GM21723 (cell line): ENCODE data around the gene SERPINB8.
A peak's percentile ranks its signal among the peaks of the same experiment; 100 is the strongest.
"Not testable (repeated sequence)": the region's sequence is repeated elsewhere in the genome, so short reads cannot be mapped to it uniquely, and the experiment has no call there.

Experiments used
- ATAC-seq: cut with Tn5 transposase; IDR thresholded peaks from one replicate; pipeline ENCODE4 v1.9.1; 2021; ENCODE audit warnings: mild to moderate bottlenecking, moderate library complexity; ENCODE audit not compliant: unreplicated experiment

SERPINB8 gene

GRCh38 chr18:63969942-63970808 lies at the start of gene SERPINB8:
Gene SERPINB8, plus strand, starts transcription at chr18:63970081. Its CDS starts 8,228 bp downstream, at chr18:63978309.
- peak; percentile 95 for ATAC-seq

DNA sequence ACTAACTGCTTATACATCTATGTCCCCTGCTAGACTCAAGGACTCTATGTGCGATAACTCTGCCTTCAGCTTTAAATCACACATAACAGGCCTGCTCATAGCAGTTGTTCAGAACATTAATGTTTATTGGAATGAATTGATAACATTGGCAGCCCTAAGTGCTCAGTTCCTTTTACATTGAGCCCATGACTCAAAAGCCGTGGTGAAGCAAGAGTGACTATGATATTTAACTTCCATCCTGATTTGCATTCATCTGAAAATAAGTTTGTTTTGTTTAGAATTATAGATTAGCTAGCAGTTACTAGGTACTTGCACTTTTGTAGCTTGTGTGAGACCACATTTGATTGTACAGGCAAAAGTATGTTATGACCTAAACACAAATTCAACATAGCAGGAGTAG lies 47.8 kb upstream of the SERPINB8 start:
- ATAC-seq = no peak

DNA sequence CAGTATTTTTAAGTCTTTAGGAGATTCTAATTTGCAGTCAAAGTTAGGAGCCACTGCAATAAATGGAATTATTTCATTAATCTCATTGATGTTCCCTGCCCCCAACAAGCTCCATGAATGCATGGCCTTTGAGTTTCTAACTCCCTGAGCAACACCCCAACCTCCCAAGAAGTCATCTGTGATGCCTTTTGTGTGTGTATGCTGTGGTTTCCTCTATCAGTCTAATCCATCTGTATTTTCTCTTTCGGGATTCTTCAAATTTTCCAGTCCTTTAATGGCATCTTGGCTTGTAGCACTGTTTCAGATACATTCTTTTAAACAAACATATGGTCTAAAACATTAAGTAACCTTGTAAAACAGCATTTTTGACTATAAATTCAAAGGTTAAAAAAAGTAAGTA lies 45.3 kb upstream of the SERPINB8 start:
- no peak for ATAC-seq

DNA sequence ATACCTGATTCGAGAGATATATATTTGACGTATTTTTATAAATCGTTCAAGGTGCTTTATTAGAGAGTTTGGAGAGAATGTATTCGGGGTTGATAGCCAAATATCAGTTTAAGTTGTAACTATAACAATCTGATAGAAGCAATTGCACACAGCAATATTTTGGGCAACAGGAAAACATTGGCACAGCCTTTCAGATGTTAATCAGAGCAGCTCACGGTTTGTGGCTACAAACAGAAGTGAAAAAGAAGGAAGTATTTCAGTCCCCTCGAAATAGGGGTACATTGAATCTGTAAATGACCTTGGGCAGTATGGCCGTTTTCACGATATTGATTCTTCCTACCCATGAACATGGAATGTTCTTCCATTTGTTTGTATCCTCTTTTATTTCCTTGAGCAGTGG lies 41.5 kb upstream of the SERPINB8 start:
- ATAC-seq = no peak

DNA sequence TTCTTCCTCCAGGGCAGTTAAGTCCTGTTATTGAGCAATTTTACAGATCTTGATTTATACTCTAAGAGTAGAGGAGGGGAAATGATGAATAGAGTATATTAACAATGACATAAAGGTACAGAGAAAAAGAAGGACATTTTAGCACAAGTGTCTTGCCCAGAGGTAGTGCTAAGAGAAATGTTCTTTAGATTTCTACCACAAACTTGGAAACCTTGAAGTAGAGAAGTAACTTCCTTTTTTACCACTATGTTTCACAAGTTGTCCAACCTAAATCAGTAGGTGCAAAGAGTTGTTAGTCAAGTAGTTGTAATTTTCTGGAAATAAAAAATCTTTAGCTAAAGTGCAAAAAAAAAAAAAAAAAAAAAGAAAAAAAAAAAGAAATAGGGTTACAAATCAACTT lies 40.5 kb upstream of the SERPINB8 start:
- ATAC-seq = not testable (repeated sequence)

DNA sequence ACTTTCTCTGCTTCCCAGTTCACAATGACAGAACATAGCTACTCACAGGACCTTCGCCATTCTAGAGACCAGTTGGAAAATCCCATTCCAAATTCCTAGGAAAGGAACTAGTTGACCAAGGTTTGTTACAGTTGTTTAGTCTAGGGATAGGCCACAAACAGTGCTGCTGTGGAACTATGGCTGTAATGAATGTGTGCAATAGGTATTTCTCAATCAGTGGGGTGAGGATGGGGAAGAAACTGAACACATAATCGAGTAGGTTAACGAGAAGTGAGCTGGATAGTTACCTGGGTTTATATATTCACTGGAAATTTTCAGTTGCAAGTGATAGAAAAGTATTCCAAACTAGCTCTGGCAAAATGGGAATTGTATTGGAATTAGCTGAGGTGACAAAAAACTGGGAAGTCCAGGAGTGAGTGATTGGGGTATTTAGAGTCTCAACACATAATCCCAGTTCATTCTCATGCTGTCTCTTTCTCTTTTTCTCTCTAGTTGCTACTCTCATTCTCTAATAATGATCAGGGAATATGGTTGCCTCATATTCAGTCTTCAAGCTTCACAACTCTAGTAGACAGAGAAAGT lies 39.0 kb upstream of the SERPINB8 start:
- ATAC-seq = no peak

DNA sequence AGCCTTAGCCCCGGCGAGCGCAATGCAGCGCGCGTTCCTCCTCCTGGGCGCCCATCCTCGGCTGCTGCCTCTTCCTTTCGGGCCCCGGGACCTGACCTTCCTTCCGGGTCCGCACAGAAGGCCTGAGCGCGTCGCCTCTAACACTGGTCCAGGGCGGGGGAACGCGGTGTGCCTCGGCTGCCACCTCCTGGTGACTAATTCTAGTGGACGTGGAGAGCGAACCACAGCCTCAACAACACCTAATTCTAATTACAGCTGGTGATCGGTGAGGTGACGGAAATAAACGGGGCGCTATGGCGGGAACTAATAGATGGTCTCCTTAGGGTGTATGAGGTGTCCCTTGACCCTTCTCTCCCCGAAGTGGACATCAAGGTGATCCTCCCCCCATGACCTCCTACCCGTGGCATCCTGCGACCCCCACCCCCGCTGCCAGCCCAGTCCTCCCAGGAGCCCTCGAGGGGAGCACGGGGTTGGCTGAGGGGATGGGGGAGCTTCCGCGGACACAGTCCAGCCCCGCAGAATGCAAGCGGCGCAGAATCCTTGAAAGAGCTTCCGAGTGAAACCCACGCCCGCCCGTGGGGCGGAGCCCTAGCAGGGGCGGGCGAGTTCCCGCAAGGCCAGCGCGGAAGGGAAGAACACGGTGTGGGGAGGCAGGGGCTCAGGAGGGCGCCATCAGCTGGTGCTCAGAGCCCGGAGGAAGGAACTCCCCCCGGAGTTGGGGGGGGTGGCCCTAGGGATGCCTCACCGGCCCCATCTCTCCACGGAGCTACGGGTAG lies 33.5 kb upstream of the SERPINB8 start:
- peak; percentile 97 for ATAC-seq

DNA sequence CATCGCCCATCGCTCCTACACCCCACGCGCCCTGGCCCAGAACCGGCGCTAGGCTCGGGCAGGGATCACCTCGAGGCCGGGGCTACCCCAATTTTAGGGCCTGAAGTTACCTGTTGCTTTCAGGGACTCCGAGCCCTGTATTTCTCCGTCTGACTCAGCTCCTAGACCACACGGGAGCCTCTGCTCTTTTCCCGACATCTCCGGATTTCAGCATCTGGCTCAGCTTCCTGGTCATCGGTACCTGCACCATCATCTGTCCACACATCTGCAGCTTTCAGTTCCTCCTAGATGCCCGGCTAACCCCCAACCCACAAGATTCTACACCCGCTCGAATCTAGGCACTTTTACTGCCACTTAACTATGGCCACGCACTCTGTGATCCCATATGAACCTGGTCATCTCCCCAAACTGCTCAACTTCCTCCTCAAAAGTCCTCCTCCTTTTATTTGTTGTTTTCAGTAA lies 32.9 kb upstream of the SERPINB8 start:
- peak; percentile 46 for ATAC-seq

DNA sequence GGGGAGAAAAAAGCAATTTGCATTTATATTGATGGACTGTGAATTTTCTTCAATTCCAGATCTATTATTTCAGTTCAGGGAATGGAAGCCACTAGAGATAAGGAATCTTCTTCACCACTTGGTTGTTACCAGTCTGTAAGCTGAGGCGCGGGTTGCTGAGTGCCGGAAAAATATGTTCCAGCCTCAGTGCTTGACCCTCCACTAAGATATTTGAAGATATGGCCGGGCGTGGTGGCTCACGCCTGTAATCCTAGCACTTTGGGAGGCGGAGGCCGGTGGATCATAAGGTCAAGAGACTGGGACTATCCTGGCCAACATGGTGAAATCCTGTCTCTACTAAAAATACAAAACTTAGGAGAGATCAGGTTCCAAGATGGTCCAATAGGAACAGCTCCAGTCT lies 29.9 kb upstream of the SERPINB8 start:
- ATAC-seq = no peak

DNA sequence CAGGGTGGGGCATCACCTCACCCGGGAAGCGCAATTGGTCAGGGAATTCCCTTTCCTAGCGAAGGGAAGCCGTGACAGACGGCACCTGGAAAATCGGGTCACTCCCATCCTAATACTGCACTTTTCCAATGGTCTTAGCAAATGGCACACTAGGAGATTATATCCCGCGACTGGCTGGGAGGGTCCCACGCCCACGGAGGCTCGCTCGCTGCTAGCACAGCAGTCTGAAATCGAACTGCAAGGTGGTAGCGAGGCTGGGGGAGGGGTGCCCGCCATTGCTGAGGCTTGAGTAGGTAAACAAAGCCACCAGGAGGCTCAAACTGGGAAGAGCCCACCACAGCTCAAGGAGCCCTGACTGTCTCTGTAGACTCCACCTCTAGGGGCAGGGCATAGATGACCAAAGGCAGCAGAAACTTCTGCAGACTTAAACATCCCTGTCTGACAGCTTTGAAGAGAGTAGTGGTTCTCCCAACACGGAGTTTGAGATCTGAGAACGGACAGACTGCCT lies 29.3 kb upstream of the SERPINB8 start:
- ATAC-seq = not testable (repeated sequence)

DNA sequence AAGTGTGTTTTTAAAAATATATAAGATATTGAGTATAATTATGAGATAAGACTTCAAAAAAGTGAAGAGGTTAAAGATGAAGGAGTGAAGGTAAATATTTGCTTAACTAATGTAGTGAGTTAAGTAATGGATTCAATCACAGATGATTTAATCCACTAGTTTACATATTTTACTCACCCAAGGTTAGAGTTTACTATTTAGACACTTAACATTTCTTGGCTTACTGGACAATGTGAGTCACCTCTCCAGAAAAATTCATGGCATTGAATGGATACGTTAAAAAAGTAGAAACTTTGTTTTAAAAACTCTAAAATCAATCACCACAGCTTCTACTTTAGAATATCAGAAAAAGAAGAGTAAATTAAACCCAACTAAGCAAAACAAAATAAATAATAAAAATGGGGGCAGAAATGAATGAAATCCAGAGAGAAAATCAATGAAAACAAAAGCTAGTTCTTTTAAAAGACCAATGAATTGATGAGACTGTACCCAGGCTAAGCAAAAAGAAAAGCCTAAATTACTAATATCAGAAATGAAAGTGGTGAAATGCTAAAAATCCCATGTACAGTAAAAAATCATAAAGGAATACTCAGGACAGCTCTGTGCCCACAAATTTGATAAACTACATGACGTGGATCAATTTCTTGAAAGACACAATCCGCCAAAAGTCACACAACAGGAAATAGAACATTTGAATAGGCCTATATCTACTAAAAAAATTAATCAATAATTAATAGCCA lies 22.7 kb upstream of the SERPINB8 start:
- ATAC-seq = no peak

DNA sequence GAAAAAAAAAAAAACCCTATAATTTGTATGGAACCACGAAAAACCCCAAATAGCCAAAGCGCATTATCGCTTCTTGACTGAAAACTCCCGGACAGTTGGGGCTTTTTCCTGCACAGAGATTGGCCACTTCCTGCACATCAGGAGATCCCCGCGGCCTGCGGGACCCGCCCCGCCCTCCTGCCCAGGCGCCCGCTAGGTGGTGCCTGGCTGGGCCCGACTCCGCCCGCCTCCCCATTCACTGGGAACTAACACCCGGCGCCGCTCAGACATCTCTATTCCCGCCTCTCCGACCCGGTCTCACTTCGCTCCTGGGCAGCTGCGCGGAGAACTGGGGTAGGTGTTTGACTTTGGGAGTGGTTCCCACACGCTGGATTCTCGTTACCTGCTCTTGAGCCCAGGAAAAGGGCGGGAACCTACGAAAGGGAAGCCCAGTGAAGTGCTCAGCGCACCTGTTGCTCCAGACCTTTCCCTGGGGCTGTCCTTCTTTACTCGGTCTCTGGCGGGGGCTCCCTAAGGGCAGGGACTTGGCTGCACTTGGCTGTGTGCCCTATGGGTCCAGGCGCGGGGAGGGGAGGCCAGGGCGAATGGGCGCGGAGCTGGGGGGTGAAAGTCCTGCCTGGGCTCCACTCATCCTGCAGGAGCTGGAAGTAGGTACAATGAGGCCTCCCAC lies 20.7 kb upstream of the SERPINB8 start, which contains the start of gene HMSD:
Gene HMSD, plus strand, starts transcription at position 234 of the 670 bp plus-strand sequence. CDS start 4,155 bp downstream, outside the sequence.
- ATAC-seq = peak; percentile 91

- ATAC-seq = peak; percentile 42
Measured at GRCh38 chr18:63951302-63951705, 18.6 kb upstream of the SERPINB8 start.

- ATAC-seq = no peak
Measured at GRCh38 chr18:63953811-63954210, 16.1 kb upstream of the SERPINB8 start.

- ATAC-seq = no peak
Measured at GRCh38 chr18:63956755-63957154, 13.1 kb upstream of the SERPINB8 start.

DNA sequence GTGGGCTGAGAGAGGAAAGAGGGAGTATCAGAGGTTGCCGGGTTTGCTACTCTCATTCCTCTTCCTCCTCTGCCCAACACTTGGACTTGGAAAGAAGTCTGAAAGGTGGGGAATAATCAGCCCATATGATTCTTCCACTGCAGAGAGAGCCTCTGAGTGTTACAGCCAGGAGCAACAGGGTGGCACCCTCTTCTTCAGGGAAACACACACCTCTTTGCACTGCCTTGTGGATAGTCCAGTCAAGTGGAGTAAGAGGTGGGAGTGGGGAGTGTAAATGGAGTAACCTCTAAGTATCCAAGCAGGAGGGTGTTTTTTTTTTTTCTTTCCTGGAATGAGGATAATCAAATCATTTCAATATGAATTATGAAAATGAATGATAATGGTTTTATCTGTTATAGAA lies 9.0 kb upstream of the SERPINB8 start:
- ATAC-seq = no peak

DNA sequence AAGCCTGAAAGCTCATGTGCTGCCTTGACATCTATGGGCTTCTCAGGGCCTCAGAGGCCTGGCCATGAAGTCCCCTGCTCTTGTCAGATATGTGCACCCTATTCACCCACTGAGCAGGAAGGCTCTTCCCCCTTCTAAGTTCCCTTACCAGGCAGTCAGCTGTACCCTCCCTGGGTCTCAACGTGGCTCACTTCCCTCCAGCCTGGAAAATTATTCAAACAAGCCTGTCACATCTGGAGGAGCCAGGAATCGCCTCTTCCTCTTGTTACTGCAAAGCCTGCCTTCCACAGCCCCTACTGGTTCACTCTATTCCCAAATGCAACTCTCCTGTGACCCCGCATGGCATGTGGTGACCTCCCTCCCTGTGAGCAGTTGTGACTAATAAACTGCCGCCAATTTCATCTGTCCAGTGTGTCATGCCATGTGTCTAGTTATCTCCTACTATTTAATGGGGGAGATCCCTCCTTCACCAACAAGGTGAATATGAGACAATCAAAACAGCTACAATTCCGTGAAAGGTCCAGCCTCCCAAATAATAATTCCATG lies 8.4 kb upstream of the SERPINB8 start:
- ATAC-seq = no peak

GRCh38 chr18:63962137-63962536 lies 7.7 kb upstream of the SERPINB8 start:
- no peak for ATAC-seq

DNA sequence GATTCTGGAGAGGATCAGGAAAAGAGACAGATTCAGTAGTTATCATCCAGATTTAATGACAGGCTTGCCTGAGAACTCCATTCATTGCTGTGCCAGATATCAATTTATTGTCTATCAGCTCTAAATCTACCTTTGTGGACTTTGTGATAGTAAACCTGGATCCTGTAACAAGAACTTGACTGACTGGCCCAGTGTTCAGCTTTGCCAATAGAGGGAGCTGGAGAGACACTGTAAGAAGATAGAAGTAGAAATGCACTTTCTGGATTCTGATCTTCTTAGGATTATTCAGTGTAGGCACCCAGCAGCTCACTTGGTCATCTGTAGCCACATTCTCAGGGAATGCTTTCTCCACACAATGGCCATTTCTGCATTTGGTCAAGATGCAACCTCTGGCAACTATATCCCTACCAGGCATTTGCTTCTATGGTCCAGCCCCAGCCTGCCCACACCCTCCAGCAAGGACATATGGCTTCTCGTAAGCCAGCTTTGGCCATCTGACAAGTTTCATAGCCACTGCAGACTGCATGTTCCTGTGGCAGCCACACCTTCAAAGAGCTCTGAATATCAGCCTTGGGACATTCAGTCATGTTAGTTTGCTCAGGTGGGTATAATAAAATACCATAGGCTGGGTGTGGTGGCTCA lies 6.1 kb upstream of the SERPINB8 start:
- ATAC-seq = peak; percentile 77
